Measurements from ENCODE around the gene SYNGR3. TPM values are rescaled to one million over a fixed set of nuclear protein-coding genes. Genes with fewer than 3 reads are reported as not detected.

SYNGR3 gene
- total and polyA plus RNA-seq, 9 donors = 0.42 to 4.0 (median 0.87) TPM

GRCh38 chr16:2035431-2036199 is 45.8 kb downstream of the SYNGR3 start:
- peak overlapping the region; percentile 2 for H3K4me3 ChIP-seq
- no peaks in the 10 kb centered on the region for H3K27me3 ChIP-seq
- H3K36me3 ChIP-seq = no peaks in the 10 kb centered on the region
- H3K9me3 ChIP-seq = no peaks in the 10 kb centered on the region
- peak overlapping the region; percentile 23 to 92 for H3K27ac ChIP-seq
- no peak for TF ChIP-seq CTCF (IDR thresholded peaks at IDR 0.05)
- no peak for TF ChIP-seq POLR2A (IDR thresholded peaks at IDR 0.05)
- TF ChIP-seq EP300 (IDR thresholded peaks at IDR 0.05) = no peak
- DNase-seq = peak; percentile 78 to 85 (median 82)
- 14 to 28% (median 18%) methylated on average over 34 of the region's 34 CpGs for WGBS, 3 donors
- intact Hi-C loops (cut with DNase I) = no loop called here
- peaks cover 64% of the 10 kb centered on the region for H3K4me1 ChIP-seq (ENCODE audit: insufficient read depth)

GRCh38 chr16:2036200-2036966 is 46.6 kb downstream of the SYNGR3 start:
- Histone ChIP-seq H3K4me1 (ENCODE audit: insufficient read depth) (peaks cover 67% of the 10 kb centered on the region), H3K27me3 (no peaks in the 10 kb centered on the region), H3K9me3 (no peaks in the 10 kb centered on the region), H3K27ac (peak overlapping the region; percentile 89 to 92), H3K4me3 (peak overlapping the region; percentile 2), H3K36me3 (no peaks in the 10 kb centered on the region)
- 76 to 86% (median 77%) methylated on average over 35 to 47 of the region's 47 CpGs for WGBS, 3 donors
- DNase-seq = no peak
- intact Hi-C loops (cut with DNase I) = no loop called here
- TF ChIP-seq EP300 (IDR thresholded peaks at IDR 0.05) (no peak), CTCF (IDR thresholded peaks at IDR 0.05) (no peak), POLR2A (IDR thresholded peaks at IDR 0.05) (no peak)

GRCh38 chr16:2037115-2037514 is 47.3 kb downstream of the SYNGR3 start:
- H3K27ac ChIP-seq = peak overlapping the region; percentile 89 to 92
- no peaks in the 10 kb centered on the region for H3K27me3 ChIP-seq
- no peaks in the 10 kb centered on the region for H3K9me3 ChIP-seq
- DNase-seq = peak in 1 of 5 donors; percentile 53
- no peaks in the 10 kb centered on the region for H3K36me3 ChIP-seq
- intact Hi-C loops (cut with DNase I) = no loop called here
- TF ChIP-seq POLR2A (IDR thresholded peaks at IDR 0.05) = no peak
- no peak overlapping the region for H3K4me3 ChIP-seq
- 77 to 91% (median 88%) methylated on average over 10 to 15 of the region's 15 CpGs for whole genome bisulfite sequencing, 3 donors
- H3K4me1 ChIP-seq (ENCODE audit: insufficient read depth) = peaks cover 69% of the 10 kb centered on the region

- Histone ChIP-seq H3K4me3 (no peak overlapping the region), H3K36me3 (no peaks in the 10 kb centered on the region), H3K4me1 (ENCODE audit: insufficient read depth) (peaks cover 70% of the 10 kb centered on the region), H3K27ac (peak overlapping the region; percentile 89 to 92), H3K9me3 (no peaks in the 10 kb centered on the region), H3K27me3 (no peaks in the 10 kb centered on the region)
- intact Hi-C loops (cut with DNase I) = no loop called here
- TF ChIP-seq POLR2A (IDR thresholded peaks at IDR 0.05) (no peak), EP300 (IDR thresholded peaks at IDR 0.05) (no peak), CTCF (IDR thresholded peaks at IDR 0.05) (no peak)
- WGBS, 3 donors = 38 to 54% (median 40%) methylated on average over 29 of the region's 29 CpGs
- DNase-seq = peak in 3 of 5 donors; percentile 53 to 68 (median 53)
Observed at GRCh38 chr16:2037647-2038381, 48.0 kb downstream of the SYNGR3 start.
